Esophagus squamous epithelium (tissue), 4 donors: ENCODE results near the gene DAPL1.

ENCODE experiments used
- POLR2A ChIP-seq, 4 donors: fragments of 450-650 bp; IDR thresholded peaks; one replicate each; pipeline ENCODE4 v1.6.1; 2017; ENCODE audit warnings: antibody characterized with exemption in 4 of 4, mild to moderate bottlenecking in 4 of 4, moderate library complexity in 3 of 4
- TF ChIP-seq, protein P1 (sequence below), 6 experiments: fragments of 450-650 bp in 4 of 6; fragments of 200-600 bp in 2 of 6; sonication (generic) in 2 of 6; IDR thresholded peaks; one replicate each; pipeline ENCODE4 v1.5.1; 2016 to 2019; ENCODE audit warnings: antibody characterized with exemption in 6 of 6, mild to moderate bottlenecking in 4 of 6, moderate library complexity in 4 of 6

DNA sequence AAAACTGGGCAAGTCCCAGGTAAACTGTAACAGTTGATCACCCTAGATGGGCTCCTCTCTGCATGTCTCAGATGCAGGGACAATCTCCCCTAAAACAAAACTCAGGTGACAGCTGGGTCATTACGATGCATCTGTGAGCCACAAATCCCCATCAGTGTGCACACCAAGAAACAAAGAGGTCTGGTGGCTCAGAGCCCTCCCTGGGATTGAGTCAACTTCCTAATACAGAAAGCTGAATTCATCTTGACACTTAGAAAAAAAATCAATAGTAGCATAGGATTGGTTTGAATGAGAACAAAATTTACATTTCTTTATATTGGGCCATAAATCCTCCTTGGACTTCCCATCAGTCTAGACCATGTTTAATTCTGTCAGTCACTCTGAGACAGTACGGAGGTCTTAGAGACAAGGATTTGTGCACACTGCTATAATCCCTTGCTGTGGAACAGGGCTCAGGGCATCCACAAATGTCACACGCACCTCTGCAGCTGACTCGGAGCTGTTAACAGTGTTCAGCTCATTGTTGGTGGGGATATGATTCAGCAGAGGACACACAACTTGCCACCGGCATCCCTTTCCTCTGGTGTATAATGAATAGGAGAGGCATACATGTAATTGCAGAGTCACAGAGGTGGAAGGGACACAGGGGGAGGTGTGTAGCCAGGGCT, 44.5 kb upstream of the DAPL1 start:
- TF ChIP-seq, protein P1, sequence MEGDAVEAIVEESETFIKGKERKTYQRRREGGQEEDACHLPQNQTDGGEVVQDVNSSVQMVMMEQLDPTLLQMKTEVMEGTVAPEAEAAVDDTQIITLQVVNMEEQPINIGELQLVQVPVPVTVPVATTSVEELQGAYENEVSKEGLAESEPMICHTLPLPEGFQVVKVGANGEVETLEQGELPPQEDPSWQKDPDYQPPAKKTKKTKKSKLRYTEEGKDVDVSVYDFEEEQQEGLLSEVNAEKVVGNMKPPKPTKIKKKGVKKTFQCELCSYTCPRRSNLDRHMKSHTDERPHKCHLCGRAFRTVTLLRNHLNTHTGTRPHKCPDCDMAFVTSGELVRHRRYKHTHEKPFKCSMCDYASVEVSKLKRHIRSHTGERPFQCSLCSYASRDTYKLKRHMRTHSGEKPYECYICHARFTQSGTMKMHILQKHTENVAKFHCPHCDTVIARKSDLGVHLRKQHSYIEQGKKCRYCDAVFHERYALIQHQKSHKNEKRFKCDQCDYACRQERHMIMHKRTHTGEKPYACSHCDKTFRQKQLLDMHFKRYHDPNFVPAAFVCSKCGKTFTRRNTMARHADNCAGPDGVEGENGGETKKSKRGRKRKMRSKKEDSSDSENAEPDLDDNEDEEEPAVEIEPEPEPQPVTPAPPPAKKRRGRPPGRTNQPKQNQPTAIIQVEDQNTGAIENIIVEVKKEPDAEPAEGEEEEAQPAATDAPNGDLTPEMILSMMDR (IDR thresholded peaks at IDR 0.05): no peak
- TF ChIP-seq POLR2A (IDR thresholded peaks at IDR 0.05): no peak
